Neural progenitor cell (in vitro differentiated cells): ENCODE measurements around the gene SCN3A.

ENCODE experiments used
- CTCF ChIP-seq: fragments of 200-600 bp; sonication (generic); IDR thresholded peaks from 2 replicates; pipeline ENCODE4 v1.5.1; 2017; ENCODE audit warnings: antibody characterized with exemption, mild to moderate bottlenecking
- EZH2 ChIP-seq: fragments of 200-600 bp; sonication (generic); IDR thresholded peaks from 2 replicates; pipeline ENCODE4 v1.6.1; 2017; ENCODE audit warnings: antibody characterized with exemption, mild to moderate bottlenecking, moderate library complexity

- TF ChIP-seq EZH2 (no peak), CTCF (no peak)
These were observed 1.6 kb downstream of the SCN3A start for GRCh38 chr2:165202239-165202638.
